Ramos (cell line): ENCODE measurements around the gene SEC62.

Experiments used
- in situ Hi-C: fragments of 300-500 bp; cut with MboI; formaldehyde crosslinking; loops from one replicate; pipeline ENCODE4 v1.14.3; 2022; ENCODE audit warnings: low sequenced_read_pairs; ENCODE audit not compliant: unreplicated experiment

SEC62 gene, protein sequence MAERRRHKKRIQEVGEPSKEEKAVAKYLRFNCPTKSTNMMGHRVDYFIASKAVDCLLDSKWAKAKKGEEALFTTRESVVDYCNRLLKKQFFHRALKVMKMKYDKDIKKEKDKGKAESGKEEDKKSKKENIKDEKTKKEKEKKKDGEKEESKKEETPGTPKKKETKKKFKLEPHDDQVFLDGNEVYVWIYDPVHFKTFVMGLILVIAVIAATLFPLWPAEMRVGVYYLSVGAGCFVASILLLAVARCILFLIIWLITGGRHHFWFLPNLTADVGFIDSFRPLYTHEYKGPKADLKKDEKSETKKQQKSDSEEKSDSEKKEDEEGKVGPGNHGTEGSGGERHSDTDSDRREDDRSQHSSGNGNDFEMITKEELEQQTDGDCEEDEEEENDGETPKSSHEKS

DNA sequence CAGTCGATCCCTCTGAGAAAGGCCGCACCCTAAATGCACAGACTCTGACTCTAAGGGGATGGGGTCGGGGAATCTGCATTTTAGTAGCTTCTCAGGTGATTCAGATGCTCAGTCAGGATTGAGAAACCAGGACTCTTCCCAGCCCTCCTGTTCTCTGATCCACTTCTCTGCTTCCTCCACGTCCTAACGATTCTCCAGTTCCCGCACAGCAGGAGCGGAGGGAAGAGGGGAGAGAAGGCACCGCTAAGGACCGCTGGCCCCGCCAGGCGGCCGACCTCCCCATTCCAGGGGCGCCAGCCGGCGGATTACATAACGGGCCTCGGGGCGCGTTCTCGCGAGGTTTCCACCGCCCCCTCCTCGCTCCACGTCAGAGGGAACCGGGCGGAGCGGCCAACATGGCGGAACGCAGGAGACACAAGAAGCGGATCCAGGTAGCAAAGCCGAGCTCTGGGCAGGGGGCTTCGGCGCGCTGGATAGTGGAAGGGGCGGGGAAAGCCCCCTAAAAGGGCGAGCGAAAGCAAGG is at the start of gene SEC62:
TSS of gene SEC62 (plus strand) at position 380 of the 523 bp plus-strand sequence. CDS start at position 396, 16 bp downstream.
- in situ Hi-C loops = no loop called here

DNA sequence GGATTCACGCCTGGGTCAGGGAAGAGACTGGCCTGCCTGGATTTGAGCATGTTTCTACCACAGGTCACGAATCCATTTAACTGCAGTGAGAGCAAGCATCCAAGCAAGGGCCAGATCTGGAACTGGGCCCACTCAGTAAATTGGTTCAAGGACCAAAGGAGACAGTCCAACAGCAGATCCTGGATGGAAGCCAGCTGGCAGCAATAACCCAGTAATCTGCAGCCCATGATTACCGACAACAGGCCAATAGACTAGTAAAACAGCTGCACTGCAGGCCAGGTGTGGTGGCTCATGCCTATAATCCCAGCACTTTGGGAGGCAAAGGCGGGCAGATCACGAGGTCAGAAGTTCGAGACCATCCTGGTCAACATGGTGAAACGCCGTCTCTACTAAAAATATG is 43.4 kb upstream of the SEC62 start:
- in situ Hi-C loops = no loop called here

DNA sequence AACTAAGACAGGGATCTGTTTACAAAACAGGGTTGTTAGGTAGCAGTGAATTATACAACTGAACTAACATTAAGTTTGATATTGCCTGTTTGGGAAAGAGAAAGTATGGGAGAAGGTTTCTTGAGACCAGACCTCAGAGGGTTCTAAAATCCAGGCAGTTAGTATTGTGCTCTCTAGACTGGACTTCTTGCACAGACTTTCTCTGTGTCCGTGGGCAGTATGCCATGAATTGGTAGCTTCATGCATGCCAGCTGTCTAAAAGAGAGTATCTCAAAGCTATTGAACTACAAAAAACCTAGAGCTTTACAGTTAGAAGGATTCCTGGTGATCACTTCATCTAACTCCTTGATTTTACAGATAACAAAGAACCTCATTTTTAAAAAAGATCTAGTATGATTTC is 42.8 kb upstream of the SEC62 start:
- in situ Hi-C loops = no loop called here

DNA sequence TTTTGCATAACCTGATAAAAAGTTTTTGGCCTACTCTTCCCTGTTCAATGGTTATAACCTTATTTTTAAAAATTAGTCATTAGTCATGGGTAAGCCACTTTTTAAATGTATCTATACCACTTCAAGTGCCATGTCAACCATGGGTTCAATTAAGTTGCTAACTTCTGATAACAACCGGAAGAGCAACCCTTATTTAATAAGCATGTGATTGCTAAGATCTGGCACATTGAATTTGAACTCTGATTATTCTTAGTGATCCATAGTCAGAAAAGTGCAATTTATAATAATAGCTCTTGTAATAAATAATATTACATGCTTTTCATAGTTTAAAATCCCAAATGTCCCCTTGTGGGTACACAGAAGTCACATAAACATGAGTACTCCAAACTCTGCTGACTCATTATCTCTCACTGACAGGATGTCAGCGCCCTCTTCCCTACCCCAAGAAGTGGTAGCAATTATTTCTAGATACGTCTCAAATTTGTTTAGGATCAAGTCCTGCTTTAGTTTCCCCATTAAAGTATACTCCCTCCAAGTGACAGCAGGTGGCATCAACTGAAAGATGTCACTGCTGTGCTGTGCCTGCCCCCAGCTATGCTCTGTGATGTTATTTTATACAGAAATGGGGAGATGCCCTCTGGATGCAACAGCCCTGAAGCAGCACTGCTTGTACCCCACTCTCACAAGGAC is 36.6 kb upstream of the SEC62 start:
- in situ Hi-C loops = loop anchor here (5.0 to 10.0 kb wide), 2 partner anchors 112 to 165 kb away; partner anchors contain the start of genes ACTRT3 and TERC

DNA sequence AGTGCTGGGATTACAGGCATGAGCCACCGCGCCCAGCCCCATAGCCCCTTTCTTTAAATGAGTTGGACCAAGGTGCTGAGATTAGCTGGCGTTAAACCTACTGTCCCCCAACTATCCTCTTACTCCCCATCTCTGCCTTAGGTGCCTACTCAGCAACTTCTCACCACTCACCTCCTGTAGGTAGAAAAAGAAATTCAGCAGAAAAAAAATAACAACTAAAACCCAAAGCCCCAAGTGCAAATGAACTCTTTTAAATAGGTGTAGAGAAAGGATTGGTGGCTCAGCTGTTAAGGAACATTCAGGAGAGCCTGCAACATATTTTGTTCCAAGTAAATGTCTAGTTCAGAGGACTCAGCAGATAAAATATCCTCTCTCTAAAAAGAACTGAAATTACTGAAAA is 35.8 kb upstream of the SEC62 start:
- in situ Hi-C loops = loop anchor here (5.0 to 10.0 kb wide), 2 partner anchors 111 to 166 kb away; partner anchors contain the start of genes ACTRT3 and TERC

DNA sequence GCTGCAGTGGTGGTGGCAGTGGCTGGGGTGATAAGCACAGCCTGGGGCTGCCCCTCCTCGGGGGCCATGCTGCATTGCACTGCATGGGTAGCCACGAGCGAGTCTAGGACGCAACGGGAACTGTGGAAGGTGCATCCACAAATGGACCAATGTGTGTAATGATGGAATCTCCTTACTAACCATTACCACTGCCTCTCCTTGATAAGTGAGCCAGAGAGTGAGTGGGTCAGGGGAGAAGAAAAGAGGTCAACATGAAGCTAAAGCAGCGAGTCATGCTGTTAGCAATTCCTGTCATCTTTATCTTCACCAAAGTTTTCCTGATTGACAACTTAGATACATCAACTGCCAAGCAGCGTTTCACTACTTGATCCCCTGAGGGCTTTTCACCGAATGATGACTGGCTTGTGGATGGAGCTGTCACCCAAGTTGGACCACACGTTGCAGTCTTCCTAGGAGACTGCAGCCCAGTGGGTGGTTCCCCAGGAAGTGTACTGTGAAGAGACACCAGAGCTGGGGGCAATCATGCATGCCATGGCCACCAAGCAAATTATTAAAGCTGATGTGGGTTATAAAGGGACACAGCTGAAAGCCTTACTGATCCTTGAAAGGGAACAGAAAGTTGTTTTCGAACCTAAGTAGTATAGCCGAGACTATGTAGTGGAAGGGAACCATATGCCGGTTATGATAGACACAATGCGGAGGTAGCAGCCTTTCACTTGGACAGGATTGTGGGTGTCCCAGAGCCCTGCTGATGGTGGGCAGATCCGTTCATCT is 34.7 kb upstream of the SEC62 start:
- in situ Hi-C loops = loop anchor here (5.0 to 10.0 kb wide), 2 partner anchors 110 to 167 kb away; partner anchors contain the start of genes ACTRT3 and TERC

DNA sequence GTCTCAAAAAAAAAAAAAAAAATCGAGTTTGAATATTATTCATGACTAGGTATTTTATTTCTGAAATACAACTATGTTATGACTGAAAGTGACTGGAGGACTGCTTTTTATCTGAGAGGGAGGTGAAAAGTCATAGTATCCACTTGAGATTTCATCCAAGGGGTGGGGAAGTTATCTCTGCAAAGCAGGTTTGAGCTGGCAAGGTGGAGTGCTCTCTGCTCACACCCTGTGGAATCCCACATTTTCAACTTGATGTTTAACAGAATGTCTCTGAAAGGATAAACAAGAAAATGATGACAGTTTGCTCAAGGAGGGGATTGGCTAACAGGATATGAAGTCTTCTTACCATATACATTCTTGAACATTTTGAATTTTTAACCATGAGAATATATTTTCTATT is 27.3 kb upstream of the SEC62 start:
- in situ Hi-C loops = loop anchor here (10.0 kb wide), 1 partner anchor 175 kb away; the partner anchor contains the start of genes ACTRT3 and TERC

DNA sequence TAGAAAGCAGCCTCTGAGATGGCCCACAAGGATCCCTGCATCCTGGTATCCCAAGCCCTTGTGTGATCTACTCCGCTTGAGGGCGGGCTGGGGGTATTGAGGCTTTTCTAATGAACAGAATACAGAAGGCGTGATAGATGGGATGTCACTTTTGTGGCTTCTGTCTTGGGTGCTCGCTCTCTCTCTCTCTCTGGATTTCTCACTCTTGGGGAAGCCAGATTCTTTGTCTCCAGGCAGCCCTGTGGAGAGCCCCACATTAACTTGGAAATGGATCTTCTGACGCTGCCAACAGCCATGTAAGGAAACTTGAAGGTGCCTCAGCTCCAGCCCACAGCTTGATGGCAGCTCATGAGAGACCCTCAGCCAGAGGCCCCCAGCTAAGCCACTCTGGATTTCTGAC is 26.9 kb upstream of the SEC62 start:
- in situ Hi-C loops = loop anchor here (10.0 kb wide), 2 partner anchors 175 to 415 kb away; partner anchors contain the start of genes ACTRT3, SKIL and TERC

DNA sequence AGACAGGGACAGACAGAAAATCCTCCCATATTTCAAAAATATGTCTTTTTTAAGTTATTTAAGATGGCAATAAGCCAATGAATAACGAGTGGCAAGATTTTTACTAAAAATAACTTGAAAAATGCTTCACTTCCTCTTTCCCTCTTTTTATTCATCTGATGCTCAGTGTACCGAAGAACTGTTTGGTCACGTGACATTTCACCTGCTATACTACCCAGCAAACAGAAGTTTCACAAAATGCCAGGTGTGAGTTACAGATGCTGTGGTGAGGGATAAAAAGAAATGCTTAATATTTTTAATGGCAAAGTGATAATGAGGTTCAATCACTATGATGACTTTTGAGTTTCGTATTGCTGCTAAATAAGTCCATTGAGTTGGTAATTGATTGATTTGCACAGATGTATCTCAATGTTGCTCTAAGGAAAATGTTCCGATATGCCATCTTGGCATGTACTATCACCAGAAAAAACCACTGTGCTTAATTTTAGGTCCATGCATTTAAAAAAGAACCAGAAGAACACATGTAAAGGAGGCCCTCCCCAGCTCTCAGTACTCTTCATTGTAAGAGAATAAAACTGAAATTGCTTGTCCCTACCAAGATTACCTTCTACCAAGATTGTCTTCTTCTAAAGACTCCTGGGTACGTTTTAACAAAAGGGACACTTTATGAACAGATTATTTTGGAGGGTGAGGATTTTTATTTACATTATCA is 26.0 kb upstream of the SEC62 start:
- in situ Hi-C loops = loop anchor here (10.0 kb wide), 1 partner anchor 414 kb away; the partner anchor contains the start of gene SKIL

DNA sequence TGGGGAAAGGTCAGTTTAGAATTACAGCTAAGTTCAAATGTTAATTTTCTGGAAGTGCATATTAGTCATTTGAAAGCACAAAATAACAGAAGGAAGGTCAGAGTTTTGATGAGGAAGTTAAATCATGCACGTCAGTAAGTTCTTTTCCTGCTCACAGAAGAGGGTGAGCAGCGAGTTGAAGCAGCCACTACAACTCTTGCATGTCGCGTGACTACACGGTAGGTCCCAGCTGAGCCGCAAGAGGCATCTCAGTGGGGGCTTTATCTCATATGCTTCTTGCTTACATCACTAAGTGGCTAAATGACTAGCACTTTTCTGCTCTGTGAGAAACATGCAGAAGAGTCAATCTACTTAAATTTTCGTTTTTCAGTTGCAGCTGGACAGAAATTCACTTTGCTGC is 21.3 kb upstream of the SEC62 start:
- in situ Hi-C loops = loop anchor here (10.0 kb wide), 1 partner anchor 409 kb away; the partner anchor contains the start of gene SKIL

DNA sequence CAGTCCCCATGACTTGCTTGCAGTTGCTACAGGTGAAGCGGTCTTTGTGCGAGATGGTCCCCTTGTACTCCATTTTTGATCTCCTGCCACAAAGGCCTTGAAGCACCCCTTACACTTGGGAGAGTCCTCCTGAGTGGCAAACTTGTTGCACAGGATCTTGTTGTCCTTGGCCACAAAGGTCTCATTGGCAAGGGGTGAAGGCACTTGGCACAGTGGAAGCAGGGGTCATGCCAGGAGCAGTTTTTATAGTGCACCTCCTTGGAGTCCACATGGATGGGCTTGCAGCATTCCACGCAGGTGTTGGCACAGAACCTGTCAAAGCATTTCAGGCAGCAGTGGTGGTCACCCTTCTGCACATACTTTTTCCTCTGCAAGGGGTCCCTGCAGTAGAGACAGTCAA is 20.3 kb upstream of the SEC62 start:
- in situ Hi-C loops = loop anchor here (10.0 kb wide), 1 partner anchor 408 kb away; the partner anchor contains the start of gene SKIL

DNA sequence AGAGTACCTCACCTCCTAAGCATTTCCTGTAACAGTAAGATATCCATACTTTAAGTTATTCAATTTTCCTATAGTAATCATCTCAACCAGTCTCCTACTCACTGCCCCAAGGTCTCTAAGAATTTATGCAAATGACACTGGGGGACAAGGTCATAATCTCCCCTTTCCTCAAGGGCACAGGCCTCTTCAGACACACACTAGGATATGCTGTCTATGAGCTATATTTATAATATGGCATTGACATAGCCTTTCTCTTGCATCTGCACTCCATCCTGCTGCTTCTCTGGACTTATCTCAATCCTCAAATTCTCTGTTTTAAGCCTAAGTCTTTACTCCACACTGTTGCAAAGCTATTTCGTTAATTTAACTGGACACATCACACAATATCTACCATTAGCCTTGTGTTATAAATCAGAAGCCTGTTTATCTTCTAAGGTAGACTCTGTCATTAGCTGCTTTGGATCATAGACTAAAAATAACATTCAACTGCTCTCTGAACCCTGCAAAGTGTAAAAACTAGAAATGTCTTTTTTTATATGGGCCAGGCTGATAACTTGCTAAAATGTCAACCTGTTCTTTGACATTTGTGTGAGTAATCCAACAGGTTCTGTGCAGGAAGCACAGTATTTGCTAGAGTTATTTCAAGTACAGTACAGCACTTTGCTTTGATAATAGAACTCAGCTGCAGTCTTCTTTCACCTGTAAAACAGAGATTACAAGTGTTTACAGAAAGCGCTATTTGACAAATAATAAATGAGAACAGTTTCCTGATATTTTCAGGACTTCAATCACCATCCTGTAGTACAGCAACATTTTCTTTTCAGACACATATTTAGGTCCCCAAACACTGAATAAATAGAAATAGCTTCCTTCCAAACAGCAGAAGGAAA is 17.8 kb upstream of the SEC62 start:
- in situ Hi-C loops = loop anchor here (10.0 kb wide), 1 partner anchor 406 kb away; the partner anchor contains the start of gene SKIL

DNA sequence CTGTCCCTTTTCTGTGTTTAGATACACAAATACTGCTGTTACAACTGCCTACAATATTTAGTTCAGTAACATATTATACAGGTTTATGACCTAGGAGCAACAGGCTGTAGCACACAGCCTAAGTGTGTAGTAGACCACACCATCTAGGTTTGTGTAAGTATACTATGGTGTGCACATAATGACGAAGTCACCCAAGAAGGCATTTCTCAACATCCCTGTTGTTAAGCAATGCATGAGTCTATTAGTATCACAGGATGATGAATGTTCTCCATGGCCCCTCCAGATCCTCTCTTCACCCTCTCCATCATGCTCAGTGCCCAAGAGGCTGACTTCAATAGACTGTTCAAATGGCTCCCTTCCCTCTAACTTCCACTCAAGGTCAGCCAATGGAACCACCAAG is 14.6 kb upstream of the SEC62 start:
- in situ Hi-C loops = no loop called here

DNA sequence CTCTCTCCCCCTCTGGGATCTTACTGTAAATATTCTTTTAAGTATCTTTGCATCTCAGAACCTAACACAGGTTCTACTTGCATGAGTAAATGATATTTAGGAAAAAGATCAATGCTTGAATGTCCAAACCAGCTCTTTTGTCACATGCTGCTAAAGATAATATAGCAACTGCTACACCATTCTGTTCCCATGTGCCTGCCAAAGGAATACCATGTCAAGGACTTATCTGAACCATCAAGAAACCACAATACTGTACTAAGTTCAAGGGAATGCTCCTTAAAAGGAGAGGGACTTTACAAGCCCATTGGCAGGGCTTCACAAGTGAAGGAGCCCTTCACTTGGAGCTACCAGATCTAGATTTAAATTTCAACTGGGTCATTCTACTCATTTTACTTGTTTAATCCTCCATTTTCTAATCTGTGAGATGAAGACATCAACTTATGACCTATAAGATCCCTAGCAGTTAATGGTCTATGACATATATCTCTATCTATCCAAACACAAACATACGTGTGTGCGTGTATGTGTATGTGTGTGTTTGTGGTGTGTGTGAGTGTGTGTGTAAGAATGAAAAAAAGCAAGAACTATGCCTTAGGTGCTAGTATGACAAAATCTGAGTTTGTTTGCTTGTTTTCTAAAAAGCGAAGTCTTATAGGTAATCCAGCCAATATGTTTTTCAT is 13.0 kb upstream of the SEC62 start:
- in situ Hi-C loops = no loop called here

DNA sequence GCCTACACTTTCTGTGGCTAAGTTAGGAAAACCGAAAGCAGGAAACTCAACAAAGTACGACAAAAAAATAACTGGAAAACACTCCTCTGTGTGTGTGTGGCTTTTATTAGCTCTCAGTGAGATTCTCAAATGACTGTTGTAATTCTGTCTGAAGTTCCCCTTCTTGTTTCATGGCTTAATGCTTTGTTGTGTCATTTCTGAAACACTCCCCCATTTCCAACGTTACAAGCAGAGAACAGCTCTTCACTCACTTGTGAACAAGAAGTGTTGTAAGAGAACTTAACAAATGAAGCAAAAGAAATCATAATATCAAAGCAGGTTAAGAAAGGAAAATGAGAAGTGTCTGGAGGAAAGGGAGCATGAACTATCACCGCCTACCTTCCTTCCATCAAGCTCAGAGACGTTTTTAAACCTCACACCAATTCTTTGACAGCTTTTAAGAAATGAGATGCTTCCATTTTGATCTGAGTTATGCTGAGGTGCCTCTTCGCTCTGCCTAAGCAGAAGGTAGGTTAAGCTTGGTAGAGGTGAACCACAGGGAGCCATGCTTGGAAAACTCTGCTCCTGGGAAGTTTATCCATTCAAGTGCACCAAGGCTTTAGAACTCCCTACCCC is 12.4 kb upstream of the SEC62 start:
- in situ Hi-C loops = no loop called here

DNA sequence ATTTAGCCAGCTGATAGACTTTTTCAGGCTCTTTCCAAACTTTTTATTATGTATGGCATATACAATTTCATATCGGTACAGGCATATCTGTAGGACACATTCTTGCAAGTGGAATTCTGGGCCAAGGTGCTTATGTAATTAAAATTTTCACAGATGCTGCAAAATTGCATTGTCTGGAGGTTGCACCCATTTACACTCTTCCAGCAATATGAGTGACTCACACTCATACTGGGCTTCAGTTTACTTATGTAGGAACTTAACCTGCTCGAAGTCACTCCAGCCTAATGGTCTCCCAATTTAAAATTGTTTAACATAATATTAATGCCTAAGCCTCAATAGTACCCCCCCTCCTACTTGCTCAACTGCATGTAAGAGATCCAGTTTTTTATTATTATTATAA is 11.2 kb upstream of the SEC62 start:
- in situ Hi-C loops = no loop called here

DNA sequence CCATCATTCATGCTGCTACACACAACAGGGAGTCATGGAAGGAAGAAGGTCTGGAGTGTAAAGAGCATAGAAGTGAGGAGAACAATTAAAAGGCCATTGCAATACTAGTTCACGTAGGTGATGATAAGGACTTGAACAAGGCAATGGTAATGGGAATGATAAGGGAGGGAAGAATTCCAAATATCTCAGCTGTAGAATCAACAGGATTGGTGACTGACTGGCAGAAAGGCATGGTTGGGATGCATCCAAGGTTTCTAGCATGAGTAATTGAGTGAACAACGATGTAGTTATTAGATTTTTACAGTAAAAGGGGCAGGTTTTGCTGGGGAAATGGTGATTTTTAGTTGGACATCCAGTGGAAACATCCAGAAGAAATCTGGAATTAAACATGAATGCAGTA is 2.4 kb upstream of the SEC62 start:
- in situ Hi-C loops = no loop called here
